CD4-positive, CD25-positive, alpha-beta regulatory T cell (primary cell): ENCODE measurements around the gene AGFG2. TPM values are rescaled to one million over a fixed set of nuclear protein-coding genes. Genes with fewer than 3 reads are reported as not detected.

ENCODE experiments used
- ATAC-seq, 2 donors: fragments of 150-1000 bp; cut with Tn5 transposase; one replicate each; pipeline ENCODE4 v1.10.0; 2021; ENCODE audit warnings: low read depth in 2 of 2, moderate number of reproducible peaks in 2 of 2, moderate library complexity in 1 of 2
- DNase-seq, 3 donors: peaks; one replicate each; pipeline versions ENCODE4 v3.0.0 to v3.0.0-alpha.2; 2012 to 2022; ENCODE audit warnings: mixed read lengths in 1 of 3
- H3K27ac ChIP-seq: one replicate; pipeline ENCODE4 v1.7.0; 2013; ENCODE audit warnings: mild to moderate bottlenecking, low read length; ENCODE audit not compliant: insufficient read depth, poor library complexity, severe bottlenecking
- H3K27me3 ChIP-seq: one replicate; pipeline ENCODE4 v1.7.0; 2013; ENCODE audit warnings: low read length; ENCODE audit not compliant: control insufficient read depth, insufficient read depth
- H3K36me3 ChIP-seq: one replicate; pipeline ENCODE4 v1.7.0; 2013; ENCODE audit warnings: mild to moderate bottlenecking, low read length, moderate library complexity; ENCODE audit not compliant: control insufficient read depth, insufficient read depth
- H3K4me1 ChIP-seq: 2 replicates; pipeline ENCODE4 v1.7.0; 2013; ENCODE audit warnings: mild to moderate bottlenecking, low read length; ENCODE audit not compliant: insufficient read depth, control insufficient read depth, poor library complexity, severe bottlenecking
- H3K4me3 ChIP-seq: one replicate; pipeline ENCODE4 v1.7.0; 2013; ENCODE audit warnings: low read depth, mild to moderate bottlenecking, low read length, moderate library complexity
- H3K9me3 ChIP-seq, 2 experiments: 1 replicate in 1 of 2; 2 replicates in 1 of 2; pipeline ENCODE4 v1.7.0; 2013; ENCODE audit warnings: low read length in 2 of 2, mild to moderate bottlenecking in 1 of 2, moderate library complexity in 1 of 2; ENCODE audit not compliant: control insufficient read depth in 2 of 2
- H3K27ac Mint-ChIP-seq, 3 donors: one replicate each; pipeline ENCODE4 v1.8.0; 2020 to 2022; ENCODE audit warnings: mild to moderate bottlenecking in 3 of 3, mixed read lengths in 3 of 3, moderate library complexity in 2 of 3
- H3K27me3 Mint-ChIP-seq: one replicate; pipeline ENCODE4 v1.8.0; 2022; ENCODE audit warnings: mild to moderate bottlenecking, mixed read lengths
- H3K36me3 Mint-ChIP-seq: one replicate; pipeline ENCODE4 v1.8.0; 2020; ENCODE audit warnings: mixed read lengths
- H3K4me1 Mint-ChIP-seq, 4 donors: one replicate each; pipeline ENCODE4 v1.8.0; 2020 to 2022; ENCODE audit warnings: mixed read lengths in 4 of 4, mild to moderate bottlenecking in 1 of 4
- H3K4me3 Mint-ChIP-seq, 4 donors: one replicate each; pipeline ENCODE4 v1.8.0; 2020 to 2022; ENCODE audit warnings: mild to moderate bottlenecking in 4 of 4, mixed read lengths in 4 of 4, moderate library complexity in 3 of 4
- H3K9me3 Mint-ChIP-seq, 7 donors: one replicate each; pipeline ENCODE4 v1.8.0; 2020 to 2022; ENCODE audit warnings: mixed read lengths in 7 of 7, mild to moderate bottlenecking in 3 of 7, moderate library complexity in 2 of 7
- polyA plus RNA-seq, 4 donors: library from polyadenylated mRNA; unstranded; fragments of 300-500 nt; fragmentation: Illumina TruSeq; gene quantifications; one replicate each; pipeline ENCODE4 v1.2.3, GENCODE V29; 2021
- total RNA-seq: library from RNA; stranded (reverse); gene quantifications from one replicate; pipeline ENCODE4 v1.2.3, GENCODE V29; 2022

The AGFG2 gene
- total and polyA plus RNA-seq, 5 donors from 2014 or later: 11.7 to 40.8 (median 17.3) TPM

DNA sequence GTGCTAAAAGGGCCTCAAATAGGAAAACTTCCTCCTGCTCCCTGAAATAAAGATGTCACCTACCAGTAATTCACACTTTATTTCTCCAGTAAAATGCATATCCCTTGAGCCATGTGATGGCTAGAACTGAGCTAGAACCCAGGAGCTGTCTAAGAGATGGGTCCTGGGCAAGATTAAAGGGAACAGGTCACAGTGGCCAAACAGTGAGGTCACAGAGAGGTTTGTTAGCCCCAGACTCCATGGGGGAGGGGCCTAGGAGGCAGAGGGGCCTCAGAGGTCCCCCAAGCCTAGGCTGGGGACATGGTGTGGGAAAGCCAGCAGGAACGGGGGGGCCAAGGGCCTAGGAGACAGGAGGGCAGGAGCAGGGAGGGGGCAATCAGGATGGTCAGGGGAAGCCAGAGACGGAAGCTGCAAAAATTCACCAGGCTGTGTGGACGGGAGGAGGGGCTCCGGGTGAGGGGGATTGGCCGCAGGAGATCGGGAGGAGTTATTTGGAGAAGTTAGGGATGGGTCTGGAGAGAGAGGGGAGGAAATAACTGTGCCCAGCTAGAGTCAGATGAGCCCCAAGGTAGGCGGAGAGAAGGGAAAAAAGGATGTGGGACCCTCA is 50.4 kb downstream of the AGFG2 start:
- Histone ChIP-seq H3K4me3 (no peak overlapping the region), H3K4me1 (peaks cover 20% of the 10 kb centered on the region), H3K9me3 (no peaks in the 10 kb centered on the region), H3K27ac (no peak overlapping the region), H3K36me3 (no peaks in the 10 kb centered on the region), H3K27me3 (no peaks in the 10 kb centered on the region)
- Mint-ChIP-seq H3K27ac (peak overlapping the region in 1 of 3 donors; percentile 84), H3K27me3 (peaks cover 9% of the 10 kb centered on the region), H3K36me3 (no peaks in the 10 kb centered on the region), H3K9me3 (no peaks in the 10 kb centered on the region), H3K4me3 (peak overlapping the region in 1 of 4 donors; percentile 71), H3K4me1 (peaks cover 0 to 14% (median 3%) of the 10 kb centered on the region in 4 donors)
- ATAC-seq (no peak), DNase-seq (no peak)

DNA sequence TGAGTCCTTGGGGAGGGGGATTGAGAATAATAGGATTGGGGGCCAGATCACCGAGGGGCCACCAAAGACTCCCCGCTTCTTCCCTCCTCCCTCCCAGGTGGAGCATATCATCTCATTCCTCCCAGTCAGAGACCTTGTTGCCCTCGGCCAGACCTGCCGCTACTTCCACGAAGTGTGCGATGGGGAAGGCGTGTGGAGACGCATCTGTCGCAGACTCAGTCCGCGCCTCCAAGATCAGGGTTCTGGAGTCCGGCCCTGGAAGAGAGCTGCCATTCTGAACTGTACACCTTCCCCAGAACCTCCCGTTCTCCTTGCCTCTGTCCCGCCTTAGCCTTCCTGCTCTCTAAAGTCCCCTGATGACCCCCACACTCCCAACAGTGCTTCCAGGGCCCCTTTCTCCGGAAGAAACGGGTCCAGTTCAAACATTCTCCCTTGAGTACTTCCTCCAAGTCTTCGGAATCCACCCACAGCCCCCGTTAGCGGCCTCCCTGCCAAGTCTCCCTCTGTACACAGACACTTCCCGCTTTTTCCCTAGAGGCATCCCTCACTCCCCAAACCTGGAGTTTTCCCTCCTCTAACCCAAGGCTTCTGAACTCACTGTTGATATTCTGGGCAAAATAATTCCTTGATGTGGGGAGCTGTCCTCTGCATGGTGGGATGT is 51.2 kb downstream of the AGFG2 start:
- H3K27ac ChIP-seq: no peak overlapping the region
- H3K4me1 Mint-ChIP-seq: peaks cover 0 to 14% (median 3%) of the 10 kb centered on the region in 4 donors
- H3K27me3 ChIP-seq: no peaks in the 10 kb centered on the region
- H3K27me3 Mint-ChIP-seq: peaks cover 10% of the 10 kb centered on the region
- H3K36me3 ChIP-seq: no peaks in the 10 kb centered on the region
- DNase-seq: no peak
- H3K27ac Mint-ChIP-seq: no peak overlapping the region
- no peak for ATAC-seq
- no peaks in the 10 kb centered on the region for H3K36me3 Mint-ChIP-seq
- H3K4me3 ChIP-seq: no peak overlapping the region
- H3K9me3 ChIP-seq: no peaks in the 10 kb centered on the region
- H3K4me1 ChIP-seq: peaks cover 12% of the 10 kb centered on the region
- no peaks in the 10 kb centered on the region for H3K9me3 Mint-ChIP-seq
- H3K4me3 Mint-ChIP-seq: no peak overlapping the region

DNA sequence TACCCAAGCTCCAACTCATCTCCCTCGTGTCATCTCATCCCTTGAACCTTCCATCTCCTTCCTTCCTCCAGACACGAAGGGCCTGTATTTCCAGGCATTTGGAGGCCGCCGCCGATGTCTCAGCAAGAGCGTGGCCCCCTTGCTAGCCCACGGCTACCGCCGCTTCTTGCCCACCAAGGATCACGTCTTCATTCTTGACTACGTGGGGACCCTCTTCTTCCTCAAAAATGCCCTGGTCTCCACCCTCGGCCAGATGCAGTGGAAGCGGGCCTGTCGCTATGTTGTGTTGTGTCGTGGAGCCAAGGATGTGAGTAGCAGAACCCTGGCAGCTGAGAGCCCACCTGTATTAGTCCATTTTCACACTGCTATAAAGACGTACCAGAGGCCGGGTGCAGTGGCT is 52.6 kb downstream of the AGFG2 start:
- H3K27me3 ChIP-seq: no peaks in the 10 kb centered on the region
- peaks cover 8% of the 10 kb centered on the region for H3K4me1 ChIP-seq
- H3K4me3 ChIP-seq: no peak overlapping the region
- no peak overlapping the region for H3K27ac Mint-ChIP-seq
- peaks cover 0 to 11% (median 2%) of the 10 kb centered on the region in 4 donors for H3K4me1 Mint-ChIP-seq
- H3K36me3 Mint-ChIP-seq: no peaks in the 10 kb centered on the region
- H3K36me3 ChIP-seq: no peaks in the 10 kb centered on the region
- no peaks in the 10 kb centered on the region for H3K9me3 Mint-ChIP-seq
- no peak for DNase-seq
- no peak overlapping the region for H3K4me3 Mint-ChIP-seq
- no peak overlapping the region for H3K27ac ChIP-seq
- ATAC-seq: no peak
- peaks cover 14% of the 10 kb centered on the region for H3K27me3 Mint-ChIP-seq
- H3K9me3 ChIP-seq: no peaks in the 10 kb centered on the region

DNA sequence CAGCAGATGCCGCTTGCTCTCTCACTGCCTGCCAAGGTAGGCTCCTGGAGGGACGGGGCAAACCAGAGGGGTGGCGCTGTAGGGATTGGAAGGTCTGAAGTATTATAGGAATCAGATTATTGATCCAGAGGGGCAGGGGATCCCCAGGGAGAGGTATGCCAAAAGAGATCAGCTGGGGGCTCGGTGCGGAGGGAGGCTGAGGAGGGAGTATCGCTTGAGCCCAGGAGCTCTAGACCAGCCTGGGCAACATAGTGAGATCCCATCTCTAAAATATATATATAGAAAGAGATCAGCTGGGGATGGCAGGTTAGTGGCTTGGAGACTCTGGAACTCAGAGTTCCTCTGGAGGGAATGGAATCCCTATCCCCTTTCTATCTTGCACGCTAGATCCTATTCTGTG is 56.2 kb downstream of the AGFG2 start:
- no peak overlapping the region for H3K4me3 ChIP-seq
- H3K27ac ChIP-seq: no peak overlapping the region
- no peak for ATAC-seq
- no peaks in the 10 kb centered on the region for H3K36me3 ChIP-seq
- no peaks in the 10 kb centered on the region for H3K4me1 ChIP-seq
- H3K9me3 ChIP-seq: no peaks in the 10 kb centered on the region
- no peaks in the 10 kb centered on the region for H3K27me3 ChIP-seq
- no peaks in the 10 kb centered on the region for H3K9me3 Mint-ChIP-seq
- no peaks in the 10 kb centered on the region for H3K36me3 Mint-ChIP-seq
- H3K4me1 Mint-ChIP-seq: peaks cover 0 to 6% (median 5%) of the 10 kb centered on the region in 4 donors
- H3K27me3 Mint-ChIP-seq: peaks cover 14% of the 10 kb centered on the region
- H3K27ac Mint-ChIP-seq: no peak overlapping the region
- no peak overlapping the region for H3K4me3 Mint-ChIP-seq
- DNase-seq: no peak

DNA sequence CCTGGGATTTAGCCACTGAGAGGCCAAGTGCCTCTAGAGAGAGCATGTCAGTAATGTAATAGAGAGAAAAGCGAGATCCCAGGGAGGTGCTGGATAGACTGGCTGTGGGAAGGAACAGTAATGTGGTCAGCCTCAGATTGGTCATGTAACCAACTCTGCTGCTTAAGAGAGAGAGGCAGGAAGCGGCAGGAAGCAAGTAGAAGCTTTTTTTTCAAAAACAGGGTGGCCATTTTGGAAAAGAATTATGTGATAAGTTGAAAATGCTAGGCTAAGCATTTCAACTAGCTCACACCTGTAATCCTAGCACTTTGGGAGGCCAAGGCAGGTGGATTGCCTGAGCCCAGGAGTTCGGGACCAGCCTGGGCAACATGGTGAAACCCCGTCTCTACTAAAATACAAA is 59.4 kb downstream of the AGFG2 start:
- Mint-ChIP-seq H3K27me3 (peaks cover 11% of the 10 kb centered on the region), H3K9me3 (peaks cover 0 to 2% (median 0%) of the 10 kb centered on the region in 7 donors), H3K36me3 (no peaks in the 10 kb centered on the region), H3K27ac (no peak overlapping the region), H3K4me1 (peaks cover 0 to 11% (median 6%) of the 10 kb centered on the region in 4 donors), H3K4me3 (peak overlapping the region in 1 of 4 donors; percentile 71)
- no peak for ATAC-seq
- Histone ChIP-seq H3K36me3 (no peaks in the 10 kb centered on the region), H3K9me3 (no peaks in the 10 kb centered on the region), H3K27me3 (no peaks in the 10 kb centered on the region), H3K27ac (no peak overlapping the region), H3K4me1 (peaks cover 4% of the 10 kb centered on the region), H3K4me3 (no peak overlapping the region)
- DNase-seq: no peak

DNA sequence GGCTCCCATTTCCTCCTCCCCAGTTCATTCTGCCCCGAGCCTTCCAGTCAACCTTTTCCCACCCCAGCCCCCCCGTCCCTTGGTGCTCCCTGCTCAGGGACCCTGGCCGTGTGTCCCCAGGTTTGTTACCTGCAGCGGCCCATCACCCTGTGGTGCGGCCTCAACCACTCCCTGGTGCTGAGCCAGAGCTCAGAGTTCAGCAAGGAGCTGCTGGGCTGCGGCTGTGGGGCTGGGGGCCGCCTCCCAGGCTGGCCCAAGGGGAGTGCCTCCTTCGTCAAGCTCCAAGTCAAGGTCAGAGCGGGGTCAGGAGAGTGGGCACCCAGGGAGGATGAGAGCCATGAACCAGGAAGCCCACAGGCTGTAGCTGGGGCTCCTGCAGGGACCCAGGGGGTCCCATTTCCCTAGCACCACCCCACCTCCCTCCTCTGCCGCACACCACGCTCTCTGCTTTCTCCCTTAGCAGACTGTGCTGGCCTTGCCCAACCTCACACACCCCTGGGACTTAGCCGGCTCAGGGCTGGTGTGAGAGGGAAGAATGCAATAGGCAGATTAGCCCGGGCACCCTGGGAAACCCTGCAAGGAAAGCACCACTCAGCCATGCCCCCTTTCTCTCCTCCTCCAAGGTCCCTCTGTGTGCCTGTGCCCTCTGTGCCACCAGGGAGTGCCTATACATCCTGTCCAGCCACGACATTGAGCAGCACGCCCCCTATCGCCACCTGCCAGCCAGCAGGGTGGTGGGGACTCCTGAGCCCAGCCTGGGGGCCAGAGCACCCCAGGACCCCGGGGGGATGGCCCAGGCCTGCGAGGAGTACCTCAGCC is 61.1 kb downstream of the AGFG2 start:
- no peak for DNase-seq
- Mint-ChIP-seq H3K4me3 (no peak overlapping the region), H3K9me3 (peaks cover 0 to 2% (median 0%) of the 10 kb centered on the region in 7 donors)

DNA sequence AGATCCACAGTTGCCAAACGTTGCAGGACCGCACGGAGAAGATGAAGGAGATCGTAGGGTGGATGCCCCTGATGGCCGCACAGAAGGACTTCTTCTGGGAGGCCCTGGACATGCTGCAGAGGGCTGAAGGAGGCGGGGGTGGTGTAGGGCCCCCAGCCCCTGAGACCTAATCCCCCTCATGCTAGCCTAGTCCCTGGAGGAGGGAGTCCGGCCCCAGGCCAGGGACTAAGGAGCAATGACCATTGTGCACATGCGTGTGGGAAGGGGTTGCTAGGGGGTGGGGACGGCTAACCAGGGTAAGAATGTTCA is 61.7 kb downstream of the AGFG2 start:
- H3K27ac ChIP-seq: no peak overlapping the region
- no peaks in the 10 kb centered on the region for H3K9me3 ChIP-seq
- H3K4me1 ChIP-seq: peaks cover 25% of the 10 kb centered on the region
- H3K9me3 Mint-ChIP-seq: peaks cover 0 to 2% (median 0%) of the 10 kb centered on the region in 7 donors
- H3K4me3 Mint-ChIP-seq: peak overlapping the region in 1 of 4 donors; percentile 51
- H3K27ac Mint-ChIP-seq: no peak overlapping the region
- H3K36me3 Mint-ChIP-seq: no peaks in the 10 kb centered on the region
- ATAC-seq (no peak), DNase-seq (no peak)
- peaks cover 4 to 28% (median 11%) of the 10 kb centered on the region in 4 donors for H3K4me1 Mint-ChIP-seq
- H3K36me3 ChIP-seq: no peaks in the 10 kb centered on the region
- H3K27me3 Mint-ChIP-seq: peaks cover 10% of the 10 kb centered on the region
- H3K4me3 ChIP-seq: no peak overlapping the region
- H3K27me3 ChIP-seq: no peaks in the 10 kb centered on the region

More for the DNA sequence above, 61.1 kb downstream of the AGFG2 start:
- H3K36me3 ChIP-seq: no peaks in the 10 kb centered on the region
- H3K27ac ChIP-seq: no peak overlapping the region
- no peaks in the 10 kb centered on the region for H3K36me3 Mint-ChIP-seq
- H3K27me3 ChIP-seq: no peaks in the 10 kb centered on the region
- H3K27me3 Mint-ChIP-seq: peaks cover 7% of the 10 kb centered on the region
- no peaks in the 10 kb centered on the region for H3K9me3 ChIP-seq
- H3K4me3 ChIP-seq: no peak overlapping the region
- no peak for ATAC-seq
- H3K27ac Mint-ChIP-seq: no peak overlapping the region
- H3K4me1 Mint-ChIP-seq: peaks cover under 1 to 22% (median 10%) of the 10 kb centered on the region in 4 donors
- peaks cover 20% of the 10 kb centered on the region for H3K4me1 ChIP-seq
